HepG2 (cell line): ENCODE results near the gene C2orf81.

ENCODE experiments used
- CHD2 ChIP-seq: IDR thresholded peaks from 2 replicates; pipeline ENCODE4 v1.6.1; 2011; ENCODE audit warnings: low read depth, low read length, improper control_type of control experiment
- EHMT2 ChIP-seq: fragments of 200-600 bp; sonication (generic); IDR thresholded peaks from 2 replicates; pipeline ENCODE4 v1.7.0; 2017; ENCODE audit warnings: antibody characterized with exemption, low read depth, low read length, borderline replicate concordance
- GMEB1 ChIP-seq: sonication (generic); formaldehyde crosslinking; IDR thresholded peaks from 2 replicates; pipeline ENCODE4 v1.5.1; 2020; ENCODE audit warnings: missing genetic modification reagents, mild to moderate bottlenecking, borderline replicate concordance
- MAFF ChIP-seq: IDR thresholded peaks from 2 replicates; pipeline ENCODE4 v1.6.1; 2011; ENCODE audit warnings: low read depth, low read length, improper control_type of control experiment
- MAZ ChIP-seq, 2 experiments: sonication (generic) in 1 of 2; formaldehyde crosslinking in 1 of 2; IDR thresholded peaks; 2 replicates each; pipeline versions ENCODE4 v1.5.0 to v1.6.1; 2012 to 2020; ENCODE audit warnings: low read depth in 2 of 2, mild to moderate bottlenecking in 2 of 2, borderline replicate concordance in 1 of 2, improper control_type of control experiment in 1 of 2, low read length in 1 of 2, missing genetic modification reagents in 1 of 2, moderate library complexity in 1 of 2
- MXI1 ChIP-seq: IDR thresholded peaks from 3 replicates; pipeline ENCODE4 v1.6.1; 2012; ENCODE audit warnings: low read depth, low read length, inconsistent platforms, borderline replicate concordance
- NFIC ChIP-seq: IDR thresholded peaks from 2 replicates; pipeline ENCODE4 v1.6.1; 2012; ENCODE audit warnings: mild to moderate bottlenecking, low read length, inconsistent platforms
- POLR2A ChIP-seq, 2 experiments: IDR thresholded peaks; 2 replicates each; pipeline ENCODE4 v1.6.1; 2011; ENCODE audit warnings: low read depth in 2 of 2, low read length in 2 of 2, mild to moderate bottlenecking in 1 of 2, moderate library complexity in 1 of 2; ENCODE audit not compliant: insufficient read depth in 1 of 2
- SAFB2 ChIP-seq: sonication (generic); formaldehyde crosslinking; IDR thresholded peaks from 2 replicates; pipeline ENCODE4 v1.5.1; 2020; ENCODE audit warnings: missing genetic modification reagents, low read depth, mild to moderate bottlenecking, borderline replicate concordance
- SNRNP70 ChIP-seq: fragments of 200-400 bp; formaldehyde crosslinking; IDR thresholded peaks from 2 replicates; pipeline ENCODE4 v1.6.1; 2017; ENCODE audit warnings: mild to moderate bottlenecking, low read depth, low read length, moderate library complexity
- SPEN ChIP-seq: sonication (generic); formaldehyde crosslinking; IDR thresholded peaks from 2 replicates; pipeline ENCODE4 v1.5.1; 2020; ENCODE audit warnings: low read depth, mild to moderate bottlenecking, missing genetic modification reagents
- ZNF101 ChIP-seq: sonication (generic); formaldehyde crosslinking; IDR thresholded peaks from 2 replicates; pipeline ENCODE4 v1.4.0; 2020; ENCODE audit warnings: mild to moderate bottlenecking, low read depth, missing genetic modification reagents, borderline replicate concordance
- TF ChIP-seq, protein P1 (sequence below), 2 experiments: IDR thresholded peaks; 2 replicates each; pipeline ENCODE4 v1.6.1; 2011 to 2012; ENCODE audit warnings: low read length in 2 of 2, borderline replicate concordance in 1 of 2, low read depth in 1 of 2, mild to moderate bottlenecking in 1 of 2, moderate library complexity in 1 of 2

DNA sequence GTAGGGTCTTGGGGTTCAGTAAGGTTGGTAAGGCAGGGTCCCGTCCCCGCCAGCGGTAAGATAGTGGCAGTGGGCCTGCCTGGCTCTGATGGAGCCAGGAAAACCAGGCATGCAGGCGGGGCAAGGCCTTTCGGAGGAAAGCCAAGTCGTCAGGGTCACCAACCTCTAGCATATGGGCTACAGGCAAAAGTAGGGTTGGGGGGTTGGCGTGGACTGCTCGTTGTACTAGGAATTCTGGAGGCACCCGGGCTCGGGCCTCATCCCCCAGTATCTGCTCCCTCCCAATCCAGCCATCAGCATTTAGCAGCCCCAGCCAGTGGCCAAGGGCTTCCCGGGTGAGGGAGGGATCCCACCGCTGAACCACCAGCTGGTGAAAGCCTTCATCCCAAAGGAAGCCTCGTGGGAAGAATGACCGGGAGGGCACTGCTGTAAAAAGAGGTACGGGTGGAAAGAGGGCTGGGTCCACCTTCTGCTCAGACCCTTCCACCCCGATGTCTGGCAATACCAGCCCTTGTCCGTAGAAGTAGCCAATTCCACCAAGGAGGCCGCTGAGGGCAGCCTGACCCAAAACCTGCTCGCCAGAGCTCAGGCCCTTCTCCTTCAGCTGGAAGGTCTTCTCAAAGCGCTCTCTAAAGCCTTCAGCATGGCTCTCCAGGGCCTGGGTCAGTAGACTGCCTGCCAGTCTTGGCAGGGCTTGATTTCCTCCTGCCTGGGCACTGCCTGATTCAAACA, 40.8 kb upstream of the C2orf81 start:
- TF ChIP-seq GMEB1 (CRISPR knock-in tag) (no peak), SAFB2 (CRISPR knock-in tag) (no peak), MAFF (no peak), POLR2A (IDR thresholded peaks at IDR 0.05; ENCODE audit: insufficient read depth in 1 of 2, low read depth in 2 of 2, low read length in 2 of 2) (no peak; a peak in 1 of 4 replicates), SPEN (CRISPR knock-in tag) (no peak), MAZ (IDR thresholded peaks at IDR 0.05; ENCODE audit: borderline replicate concordance, low read depth, low read length) (no peak), MAZ (CRISPR knock-in tag; IDR thresholded peaks at IDR 0.05; ENCODE audit: low read depth) (no peak), SNRNP70 (no peak), MXI1 (no peak), EHMT2 (no peak), CHD2 (no peak), ZNF101 (CRISPR knock-in tag) (no peak), NFIC (no peak)
- TF ChIP-seq, protein P1, sequence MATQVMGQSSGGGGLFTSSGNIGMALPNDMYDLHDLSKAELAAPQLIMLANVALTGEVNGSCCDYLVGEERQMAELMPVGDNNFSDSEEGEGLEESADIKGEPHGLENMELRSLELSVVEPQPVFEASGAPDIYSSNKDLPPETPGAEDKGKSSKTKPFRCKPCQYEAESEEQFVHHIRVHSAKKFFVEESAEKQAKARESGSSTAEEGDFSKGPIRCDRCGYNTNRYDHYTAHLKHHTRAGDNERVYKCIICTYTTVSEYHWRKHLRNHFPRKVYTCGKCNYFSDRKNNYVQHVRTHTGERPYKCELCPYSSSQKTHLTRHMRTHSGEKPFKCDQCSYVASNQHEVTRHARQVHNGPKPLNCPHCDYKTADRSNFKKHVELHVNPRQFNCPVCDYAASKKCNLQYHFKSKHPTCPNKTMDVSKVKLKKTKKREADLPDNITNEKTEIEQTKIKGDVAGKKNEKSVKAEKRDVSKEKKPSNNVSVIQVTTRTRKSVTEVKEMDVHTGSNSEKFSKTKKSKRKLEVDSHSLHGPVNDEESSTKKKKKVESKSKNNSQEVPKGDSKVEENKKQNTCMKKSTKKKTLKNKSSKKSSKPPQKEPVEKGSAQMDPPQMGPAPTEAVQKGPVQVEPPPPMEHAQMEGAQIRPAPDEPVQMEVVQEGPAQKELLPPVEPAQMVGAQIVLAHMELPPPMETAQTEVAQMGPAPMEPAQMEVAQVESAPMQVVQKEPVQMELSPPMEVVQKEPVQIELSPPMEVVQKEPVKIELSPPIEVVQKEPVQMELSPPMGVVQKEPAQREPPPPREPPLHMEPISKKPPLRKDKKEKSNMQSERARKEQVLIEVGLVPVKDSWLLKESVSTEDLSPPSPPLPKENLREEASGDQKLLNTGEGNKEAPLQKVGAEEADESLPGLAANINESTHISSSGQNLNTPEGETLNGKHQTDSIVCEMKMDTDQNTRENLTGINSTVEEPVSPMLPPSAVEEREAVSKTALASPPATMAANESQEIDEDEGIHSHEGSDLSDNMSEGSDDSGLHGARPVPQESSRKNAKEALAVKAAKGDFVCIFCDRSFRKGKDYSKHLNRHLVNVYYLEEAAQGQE (IDR thresholded peaks at IDR 0.05; ENCODE audit: borderline replicate concordance in 1 of 2, low read depth in 1 of 2, low read length in 2 of 2), result no peak
